Neural cell (in vitro differentiated cells): ENCODE data around the gene BCCIP. TPM values are rescaled to one million over a fixed set of nuclear protein-coding genes. Genes with fewer than 3 reads are reported as not detected.
A peak's percentile ranks its signal among the peaks of the same experiment; 100 is the strongest.

Experiments
- H2AFZ ChIP-seq: fragments of 200-600, 300-800 bp; sonication (generic), shearing (Covaris generic); 2 replicates; pipeline ENCODE4 v1.6.0; 2014; ENCODE audit warnings: low read depth, mild to moderate bottlenecking, antibody characterized with exemption, low read length, moderate library complexity
- H3F3A ChIP-seq: fragments of 200-600 bp; shearing (Covaris generic); 2 replicates; pipeline ENCODE4 v1.6.1; 2016; ENCODE audit warnings: mild to moderate bottlenecking, moderate library complexity, mixed read lengths, antibody characterized with exemption, low read length; ENCODE audit not compliant: insufficient read depth, poor library complexity, severe bottlenecking
- H3K27ac ChIP-seq: fragments of 200-600, 300-800 bp; sonication (generic), shearing (Covaris generic); 2 replicates; pipeline ENCODE4 v1.5.1; 2014; ENCODE audit warnings: mild to moderate bottlenecking, low read length, moderate library complexity
- H3K27me3 ChIP-seq: fragments of 300-800, 200-600 bp; sonication (generic), shearing (Covaris generic); 2 replicates; pipeline ENCODE4 v1.6.0; 2014; ENCODE audit warnings: mild to moderate bottlenecking, low read depth, low read length, moderate library complexity; ENCODE audit not compliant: insufficient read depth
- H3K36me3 ChIP-seq: fragments of 300-800, 200-600 bp; sonication (generic), shearing (Covaris generic); 2 replicates; pipeline ENCODE4 v1.5.1; 2014; ENCODE audit warnings: mild to moderate bottlenecking, antibody characterized with exemption, low read length, moderate library complexity; ENCODE audit not compliant: insufficient read depth
- H3K4me2 ChIP-seq: fragments of 300-800, 200-600 bp; sonication (generic), shearing (Covaris generic); 2 replicates; pipeline ENCODE4 v1.6.0; 2014; ENCODE audit warnings: mild to moderate bottlenecking, low read length
- H3K4me3 ChIP-seq: fragments of 300-800, 200-600 bp; sonication (generic), shearing (Covaris generic); 2 replicates; pipeline ENCODE4 v1.5.1; 2014; ENCODE audit warnings: mild to moderate bottlenecking, low read length, moderate library complexity
- H3K79me2 ChIP-seq: fragments of 200-600 bp; shearing (Covaris generic); replicated peaks from 2 replicates; pipeline ENCODE4 v1.6.0; 2014; ENCODE audit warnings: mild to moderate bottlenecking, low read length, moderate library complexity; ENCODE audit not compliant: insufficient read depth
- H3K9ac ChIP-seq: fragments of 300-800, 200-600 bp; sonication (generic), shearing (Covaris generic); 2 replicates; pipeline ENCODE4 v1.6.1; 2016; ENCODE audit warnings: mild to moderate bottlenecking, low read length, mixed read lengths
- H3K9me2 ChIP-seq: fragments of 200-600 bp; shearing (Covaris generic); 2 replicates; pipeline ENCODE4 v1.6.1; 2016; ENCODE audit warnings: mild to moderate bottlenecking, low read length, mixed read lengths; ENCODE audit not compliant: insufficient read depth
- H3K9me3 ChIP-seq: fragments of 200-600, 300-800 bp; sonication (generic), shearing (Covaris generic); 2 replicates; pipeline ENCODE4 v1.6.1; 2016; ENCODE audit warnings: mild to moderate bottlenecking, mixed run types, low read length, moderate library complexity, mixed read lengths
- H4K20me1 ChIP-seq: fragments of 200-600 bp; shearing (Covaris generic); 2 replicates; pipeline ENCODE4 v1.6.1; 2016; ENCODE audit warnings: mild to moderate bottlenecking, mixed run types; ENCODE audit not compliant: insufficient read depth
- EP300 ChIP-seq: fragments of 450-650 bp; conservative IDR thresholded peaks from 2 replicates; pipeline ENCODE4 v1.6.1; 2014; ENCODE audit warnings: antibody characterized with exemption, mild to moderate bottlenecking, moderate library complexity; ENCODE audit not compliant: poor library complexity, severe bottlenecking
- EZH2 ChIP-seq: fragments of 200-600, 300-800 bp; shearing (Covaris generic), sonication (generic); IDR thresholded peaks from 2 replicates; pipeline ENCODE4 v1.6.1; 2014; ENCODE audit warnings: antibody characterized with exemption, low read length, borderline replicate concordance, mild to moderate bottlenecking; ENCODE audit not compliant: insufficient read depth, poor library complexity, severe bottlenecking
- MXI1 ChIP-seq: fragments of 450-650 bp; conservative IDR thresholded peaks from 2 replicates; pipeline ENCODE4 v1.6.1; 2014; ENCODE audit warnings: antibody characterized with exemption, mild to moderate bottlenecking; ENCODE audit not compliant: poor library complexity, severe bottlenecking
- POLR2AphosphoS5 ChIP-seq: IDR thresholded peaks from 2 replicates; pipeline ENCODE4 v1.6.1; 2012
- RAD21 ChIP-seq: fragments of 450-650 bp; conservative IDR thresholded peaks from 2 replicates; pipeline ENCODE4 v1.6.1; 2014; ENCODE audit warnings: antibody characterized with exemption, mild to moderate bottlenecking, moderate library complexity
- SMC3 ChIP-seq: fragments of 450-650 bp; conservative IDR thresholded peaks from 2 replicates; pipeline ENCODE4 v1.6.1; 2014; ENCODE audit warnings: antibody characterized with exemption, mild to moderate bottlenecking, moderate library complexity; ENCODE audit not compliant: poor library complexity
- TAF1 ChIP-seq: IDR thresholded peaks from 2 replicates; pipeline ENCODE4 v1.6.1; 2012; ENCODE audit warnings: low read depth
- polyA plus RNA-seq: library from polyadenylated mRNA; depleted of rRNA; stranded (reverse); fragments of >200 nt; gene quantifications from 2 replicates; pipeline ENCODE4 v1.2.3, GENCODE V29; 2014
- TF ChIP-seq, protein P1 (sequence below): IDR thresholded peaks from 2 replicates; pipeline ENCODE4 v1.6.1; 2012; ENCODE audit warnings: borderline replicate concordance
- TF ChIP-seq, protein P2 (sequence below): fragments of 450-650 bp; IDR thresholded peaks from 2 replicates; pipeline ENCODE4 v1.5.1; 2014; ENCODE audit warnings: antibody characterized with exemption, mild to moderate bottlenecking, moderate library complexity; ENCODE audit not compliant: poor library complexity, severe bottlenecking

BCCIP gene
- polyA plus RNA-seq, 1 donor from 2014 or later = 95.8 TPM

DNA sequence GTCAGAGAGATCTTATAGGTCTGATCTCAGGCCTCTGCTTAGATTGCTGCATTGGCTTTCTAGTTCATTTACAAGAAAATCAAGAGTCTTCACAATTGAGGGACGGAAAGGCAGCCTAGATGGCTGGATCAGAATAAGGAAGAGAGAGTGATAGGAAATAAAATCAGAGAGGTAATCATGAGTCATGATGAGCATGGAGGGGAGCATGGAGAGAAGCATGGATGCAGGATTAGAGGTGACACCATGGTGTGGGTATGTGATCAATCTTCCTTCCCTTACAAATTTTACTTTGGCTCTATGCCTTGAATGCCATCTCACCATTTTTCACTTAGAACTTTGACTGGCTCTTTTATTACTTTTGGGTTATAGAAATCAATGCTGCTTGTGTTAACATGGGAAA is 1.4 kb downstream of the BCCIP start:
- Histone ChIP-seq H3K27ac (no peak overlapping the region), H2AFZ (no peak overlapping the region), H3F3A (no peaks in the 10 kb centered on the region), H3K9me3 (no peaks in the 10 kb centered on the region), H4K20me1 (no peaks in the 10 kb centered on the region), H3K4me2 (peak overlapping the region; percentile 75), H3K27me3 (no peaks in the 10 kb centered on the region), H3K79me2 (peaks cover 25% of the 10 kb centered on the region), H3K36me3 (no peaks in the 10 kb centered on the region), H3K9ac (no peak overlapping the region), H3K4me3 (peak overlapping the region; percentile 69), H3K9me2 (no peaks in the 10 kb centered on the region)
- TF ChIP-seq, protein P1, sequence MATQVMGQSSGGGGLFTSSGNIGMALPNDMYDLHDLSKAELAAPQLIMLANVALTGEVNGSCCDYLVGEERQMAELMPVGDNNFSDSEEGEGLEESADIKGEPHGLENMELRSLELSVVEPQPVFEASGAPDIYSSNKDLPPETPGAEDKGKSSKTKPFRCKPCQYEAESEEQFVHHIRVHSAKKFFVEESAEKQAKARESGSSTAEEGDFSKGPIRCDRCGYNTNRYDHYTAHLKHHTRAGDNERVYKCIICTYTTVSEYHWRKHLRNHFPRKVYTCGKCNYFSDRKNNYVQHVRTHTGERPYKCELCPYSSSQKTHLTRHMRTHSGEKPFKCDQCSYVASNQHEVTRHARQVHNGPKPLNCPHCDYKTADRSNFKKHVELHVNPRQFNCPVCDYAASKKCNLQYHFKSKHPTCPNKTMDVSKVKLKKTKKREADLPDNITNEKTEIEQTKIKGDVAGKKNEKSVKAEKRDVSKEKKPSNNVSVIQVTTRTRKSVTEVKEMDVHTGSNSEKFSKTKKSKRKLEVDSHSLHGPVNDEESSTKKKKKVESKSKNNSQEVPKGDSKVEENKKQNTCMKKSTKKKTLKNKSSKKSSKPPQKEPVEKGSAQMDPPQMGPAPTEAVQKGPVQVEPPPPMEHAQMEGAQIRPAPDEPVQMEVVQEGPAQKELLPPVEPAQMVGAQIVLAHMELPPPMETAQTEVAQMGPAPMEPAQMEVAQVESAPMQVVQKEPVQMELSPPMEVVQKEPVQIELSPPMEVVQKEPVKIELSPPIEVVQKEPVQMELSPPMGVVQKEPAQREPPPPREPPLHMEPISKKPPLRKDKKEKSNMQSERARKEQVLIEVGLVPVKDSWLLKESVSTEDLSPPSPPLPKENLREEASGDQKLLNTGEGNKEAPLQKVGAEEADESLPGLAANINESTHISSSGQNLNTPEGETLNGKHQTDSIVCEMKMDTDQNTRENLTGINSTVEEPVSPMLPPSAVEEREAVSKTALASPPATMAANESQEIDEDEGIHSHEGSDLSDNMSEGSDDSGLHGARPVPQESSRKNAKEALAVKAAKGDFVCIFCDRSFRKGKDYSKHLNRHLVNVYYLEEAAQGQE = no peak
- TF ChIP-seq EZH2 (no peak), RAD21 (no peak)

DNA sequence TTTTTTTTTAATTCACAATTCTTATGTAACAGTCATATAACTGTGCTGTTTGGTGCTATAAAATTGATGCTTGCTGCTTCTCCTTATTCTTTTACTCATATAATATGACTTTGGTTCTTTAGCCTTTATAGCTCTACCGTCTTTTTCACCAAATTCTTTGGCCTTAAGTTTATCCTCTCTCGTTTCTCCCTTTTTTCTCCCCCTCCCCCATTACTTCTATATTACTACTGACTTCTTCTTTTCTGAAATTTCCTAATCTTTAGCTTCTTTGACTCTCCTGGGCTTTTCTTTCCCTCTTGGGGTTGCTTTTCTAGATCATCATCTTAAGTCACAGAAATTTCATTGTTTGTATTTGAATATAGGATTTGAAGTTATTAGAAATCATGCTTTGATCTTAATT is 3.8 kb downstream of the BCCIP start:
- Histone ChIP-seq H4K20me1 (no peaks in the 10 kb centered on the region), H3K27ac (no peak overlapping the region), H2AFZ (no peak overlapping the region), H3K79me2 (peaks cover 25% of the 10 kb centered on the region), H3K4me3 (no peak overlapping the region), H3F3A (no peaks in the 10 kb centered on the region), H3K9me2 (no peaks in the 10 kb centered on the region), H3K36me3 (no peaks in the 10 kb centered on the region), H3K4me2 (no peak overlapping the region), H3K9ac (no peak overlapping the region), H3K9me3 (no peaks in the 10 kb centered on the region), H3K27me3 (no peaks in the 10 kb centered on the region)
- TF ChIP-seq POLR2AphosphoS5 (no peak), RAD21 (no peak), EZH2 (no peak), MXI1 (no peak), SMC3 (no peak), TAF1 (no peak), EP300 (no peak)
- TF ChIP-seq, protein P2, sequence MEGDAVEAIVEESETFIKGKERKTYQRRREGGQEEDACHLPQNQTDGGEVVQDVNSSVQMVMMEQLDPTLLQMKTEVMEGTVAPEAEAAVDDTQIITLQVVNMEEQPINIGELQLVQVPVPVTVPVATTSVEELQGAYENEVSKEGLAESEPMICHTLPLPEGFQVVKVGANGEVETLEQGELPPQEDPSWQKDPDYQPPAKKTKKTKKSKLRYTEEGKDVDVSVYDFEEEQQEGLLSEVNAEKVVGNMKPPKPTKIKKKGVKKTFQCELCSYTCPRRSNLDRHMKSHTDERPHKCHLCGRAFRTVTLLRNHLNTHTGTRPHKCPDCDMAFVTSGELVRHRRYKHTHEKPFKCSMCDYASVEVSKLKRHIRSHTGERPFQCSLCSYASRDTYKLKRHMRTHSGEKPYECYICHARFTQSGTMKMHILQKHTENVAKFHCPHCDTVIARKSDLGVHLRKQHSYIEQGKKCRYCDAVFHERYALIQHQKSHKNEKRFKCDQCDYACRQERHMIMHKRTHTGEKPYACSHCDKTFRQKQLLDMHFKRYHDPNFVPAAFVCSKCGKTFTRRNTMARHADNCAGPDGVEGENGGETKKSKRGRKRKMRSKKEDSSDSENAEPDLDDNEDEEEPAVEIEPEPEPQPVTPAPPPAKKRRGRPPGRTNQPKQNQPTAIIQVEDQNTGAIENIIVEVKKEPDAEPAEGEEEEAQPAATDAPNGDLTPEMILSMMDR = no peak
- TF ChIP-seq, protein P1 = no peak
